Skin epidermis (tissue), 12 donors: Measurements from ENCODE around the gene RBM26.
"Not testable (repeated sequence)": the region's sequence is repeated elsewhere in the genome, so short reads cannot be mapped to it uniquely, and the experiment has no call there.

ENCODE experiments used
- H3K27ac ChIP-seq, 21 experiments: fragments of 200-600 bp; sonication (generic) in 11 of 21; one replicate each; pipeline ENCODE4 v1.5.0; 2020; ENCODE audit warnings: mild to moderate bottlenecking in 3 of 21, inconsistent platforms in 2 of 21, moderate library complexity in 2 of 21
- H3K4me3 ChIP-seq, 7 experiments: fragments of 200-600 bp; sonication (generic) in 2 of 7; one replicate each; pipeline ENCODE4 v1.5.0; 2020; ENCODE audit warnings: inconsistent platforms in 2 of 7, mild to moderate bottlenecking in 2 of 7, moderate library complexity in 1 of 7

The RBM26 gene

DNA sequence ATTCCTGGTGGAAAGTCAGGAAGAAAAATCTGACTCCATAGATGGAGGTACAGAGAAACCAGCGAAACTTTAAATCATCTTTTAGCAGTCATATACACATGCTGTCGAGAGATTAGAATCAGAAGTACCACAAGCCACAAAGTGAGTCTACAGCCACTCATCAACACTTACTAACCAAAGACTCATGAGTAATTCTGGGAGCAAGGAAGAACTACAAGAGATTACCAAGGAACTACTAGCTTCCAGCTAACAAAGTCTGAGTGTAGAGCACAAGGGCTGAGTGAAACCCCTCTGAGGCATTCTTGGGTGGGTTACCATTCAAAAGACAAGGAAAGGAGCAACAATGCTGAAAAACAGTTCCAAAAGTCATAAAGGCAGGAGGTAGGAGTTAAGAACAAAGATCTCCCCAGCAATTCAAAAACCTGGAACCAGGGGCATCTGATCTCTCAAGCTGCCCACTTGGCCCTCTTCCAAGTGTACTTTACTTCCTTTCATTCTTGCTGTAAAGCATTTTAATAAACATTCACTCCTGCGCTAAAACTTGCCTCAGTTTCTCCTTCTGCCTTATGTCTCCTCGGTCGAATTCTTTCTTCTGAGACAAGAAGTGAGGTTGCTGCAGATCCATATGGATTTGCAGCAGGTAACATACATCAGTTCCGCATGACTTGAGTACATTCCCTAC lies 13.0 kb downstream of the RBM26 start:
- Histone ChIP-seq H3K4me3 (no peak overlapping the region), H3K27ac (peak overlapping the region in 1 of 21 experiments; percentile 21)

DNA sequence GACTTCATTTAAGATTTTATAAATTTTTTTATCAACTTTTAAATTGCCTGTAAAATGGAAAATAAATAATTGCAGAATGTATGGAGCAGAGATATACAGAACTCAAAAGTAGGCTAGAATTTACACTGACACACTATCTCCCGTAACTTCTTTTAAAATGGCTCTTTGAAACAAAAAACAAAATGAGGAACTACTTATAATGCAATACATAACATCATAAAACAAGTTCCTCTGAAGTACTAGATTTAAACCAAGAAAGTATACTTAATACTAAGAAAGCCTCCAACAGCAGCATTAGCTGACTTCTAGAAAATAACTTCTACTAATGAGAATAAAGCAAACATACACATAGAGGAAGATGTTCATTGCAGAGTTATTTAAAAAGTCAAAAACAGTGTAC lies 17.0 kb downstream of the RBM26 start:
- no peak overlapping the region for H3K4me3 ChIP-seq
- no peak overlapping the region for H3K27ac ChIP-seq

DNA sequence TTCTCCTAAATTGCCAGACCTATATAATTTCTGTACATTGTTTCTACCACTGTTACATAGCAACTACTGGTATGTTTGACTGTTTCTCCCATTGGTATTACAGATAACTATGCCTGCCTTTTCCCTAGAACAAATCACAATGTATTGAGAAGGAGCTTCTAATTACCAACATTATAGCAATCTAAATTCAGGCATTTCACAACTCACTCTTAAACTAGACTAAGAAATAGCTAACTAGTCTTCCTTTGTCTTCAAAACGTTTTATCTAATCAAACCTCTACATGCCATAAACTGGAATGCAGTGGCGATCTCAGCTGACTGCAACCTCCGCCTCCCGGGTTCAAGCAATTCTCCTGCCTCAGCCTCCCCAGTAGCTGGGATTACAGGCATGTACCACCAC lies 18.2 kb downstream of the RBM26 start:
- Histone ChIP-seq H3K27ac (no peak overlapping the region), H3K4me3 (no peak overlapping the region)

DNA sequence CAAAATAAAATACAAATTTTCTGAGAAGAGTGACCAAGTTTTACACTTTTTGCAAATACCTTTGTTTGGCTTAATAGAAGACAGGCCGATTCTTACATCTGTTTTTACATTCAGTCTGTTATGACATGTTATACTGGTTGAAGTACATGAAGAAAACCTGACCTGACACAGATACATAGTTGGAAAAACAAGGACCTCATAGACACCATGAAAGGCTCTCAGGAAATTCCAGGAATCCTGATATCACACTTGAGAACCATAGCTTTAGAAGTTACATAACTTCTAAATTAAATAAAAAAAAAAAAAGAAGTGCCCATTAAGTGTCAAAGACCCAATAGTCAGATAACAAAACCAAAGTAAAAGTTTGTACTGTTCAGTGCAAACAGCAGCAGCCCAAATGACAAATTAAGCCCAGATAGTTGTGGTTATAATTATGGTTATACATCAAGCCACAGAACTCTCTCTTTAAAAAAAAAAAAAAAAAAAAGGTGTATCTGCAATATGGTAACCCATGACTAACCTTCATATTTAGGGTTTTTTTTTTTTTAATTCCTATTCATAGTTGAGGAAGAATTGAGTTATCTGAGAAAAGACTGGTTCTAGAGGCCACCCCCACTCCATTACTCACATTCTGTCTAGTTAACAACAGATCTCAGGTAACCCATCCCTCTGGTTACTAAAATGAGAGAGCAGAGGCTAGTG lies 19.8 kb downstream of the RBM26 start:
- Histone ChIP-seq H3K27ac (no peak overlapping the region), H3K4me3 (no peak overlapping the region)

DNA sequence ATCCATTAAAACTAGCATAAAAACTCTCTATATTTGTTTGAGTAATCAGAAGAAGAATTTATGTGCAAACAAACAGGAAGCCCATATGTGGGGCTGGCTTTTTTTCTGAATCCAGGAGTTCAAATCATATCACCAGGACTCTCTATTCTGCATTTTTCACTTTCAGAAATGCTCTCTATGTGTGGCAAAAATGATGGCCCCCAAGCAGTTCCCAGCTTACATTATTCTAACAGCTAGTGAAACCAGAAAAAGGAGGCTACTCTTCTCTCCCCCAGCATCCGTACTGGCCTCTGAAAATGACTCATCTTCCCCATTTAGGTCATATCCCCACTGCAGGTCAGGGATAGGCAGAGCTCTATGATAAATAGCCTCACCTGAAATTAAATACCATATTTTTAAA lies 20.4 kb downstream of the RBM26 start:
- no peak overlapping the region for H3K4me3 ChIP-seq
- H3K27ac ChIP-seq = no peak overlapping the region

DNA sequence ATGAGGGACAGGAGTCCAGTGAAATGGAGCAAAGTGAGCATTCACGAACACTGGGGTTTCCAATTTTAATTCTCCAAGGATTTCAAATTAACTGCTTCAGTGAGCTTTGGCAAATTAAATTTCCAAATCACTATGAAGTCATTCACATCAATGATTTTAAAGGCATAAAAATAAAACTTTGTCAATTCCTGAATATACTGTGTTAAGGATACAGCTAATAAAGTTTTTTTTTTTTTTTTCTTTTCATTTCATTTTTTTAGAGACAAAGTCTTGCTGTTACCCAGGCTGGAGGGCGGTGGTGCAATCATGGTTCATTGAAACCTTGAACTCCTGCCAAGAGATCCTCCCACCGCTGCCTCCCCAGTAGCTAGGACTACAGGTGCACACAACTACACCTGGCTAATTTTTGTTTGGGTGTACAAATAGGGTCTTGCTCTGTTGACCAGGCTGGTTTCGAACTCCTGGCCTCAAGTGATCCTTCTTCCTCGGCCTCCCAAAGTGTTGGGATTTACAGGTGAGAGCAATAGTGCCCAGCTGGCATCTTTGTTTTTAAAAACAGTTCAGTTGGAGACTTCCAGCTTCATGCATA lies 21.9 kb downstream of the RBM26 start:
- no peak overlapping the region for H3K27ac ChIP-seq
- no peak overlapping the region for H3K4me3 ChIP-seq

DNA sequence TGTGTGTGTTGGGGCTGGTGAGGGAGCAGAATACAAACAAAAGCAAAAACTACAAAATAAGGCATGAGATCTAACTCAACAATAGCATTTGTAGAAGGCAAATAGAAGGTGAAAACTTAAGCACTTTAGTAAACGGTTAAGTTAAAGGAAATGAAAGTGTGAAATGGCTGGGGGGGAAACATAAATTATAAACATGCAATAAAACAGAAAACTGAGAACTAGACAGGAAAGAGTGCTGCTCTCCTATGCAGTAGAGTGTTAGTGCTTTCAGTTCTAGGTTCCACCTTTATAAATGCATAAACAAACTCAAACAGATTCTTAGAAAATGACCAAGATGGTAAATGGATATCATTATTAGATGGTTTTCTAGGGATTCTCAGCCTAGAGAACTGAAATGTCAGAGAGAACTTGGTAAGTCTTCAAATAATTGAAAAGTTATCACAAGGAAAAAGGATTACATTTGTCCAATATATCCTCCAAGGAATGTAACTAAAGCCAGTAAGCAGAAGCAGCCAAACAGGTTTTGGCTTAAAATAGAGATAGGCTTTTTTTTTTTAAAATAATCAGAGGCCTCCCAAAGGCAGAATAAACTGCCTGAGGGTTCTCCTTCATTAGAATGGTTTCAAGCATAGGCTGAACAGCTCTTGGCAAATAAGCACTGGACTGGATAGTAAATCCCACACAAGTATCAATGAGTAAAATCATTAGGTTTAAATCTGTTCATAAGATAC lies 23.3 kb downstream of the RBM26 start:
- Histone ChIP-seq H3K4me3 (no peak overlapping the region), H3K27ac (no peak overlapping the region)

DNA sequence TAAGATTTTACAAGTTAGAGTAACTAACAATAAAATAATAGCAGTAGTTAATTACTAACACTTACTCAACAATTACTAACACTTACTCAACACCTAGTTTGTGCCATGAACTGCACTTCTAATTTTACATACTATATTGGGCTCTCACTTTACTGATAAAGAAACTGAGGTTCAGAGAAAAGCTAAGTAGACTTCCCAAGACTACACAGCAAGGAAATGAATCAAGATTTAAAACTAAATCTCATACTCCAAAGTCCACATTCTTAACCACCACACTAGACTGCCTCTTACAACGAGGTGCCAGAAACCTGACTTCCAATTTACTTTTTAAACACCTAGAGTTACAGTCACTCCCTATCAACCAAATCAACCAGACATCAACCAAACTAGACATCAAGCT lies 25.1 kb downstream of the RBM26 start:
- H3K4me3 ChIP-seq = no peak overlapping the region
- H3K27ac ChIP-seq = no peak overlapping the region

DNA sequence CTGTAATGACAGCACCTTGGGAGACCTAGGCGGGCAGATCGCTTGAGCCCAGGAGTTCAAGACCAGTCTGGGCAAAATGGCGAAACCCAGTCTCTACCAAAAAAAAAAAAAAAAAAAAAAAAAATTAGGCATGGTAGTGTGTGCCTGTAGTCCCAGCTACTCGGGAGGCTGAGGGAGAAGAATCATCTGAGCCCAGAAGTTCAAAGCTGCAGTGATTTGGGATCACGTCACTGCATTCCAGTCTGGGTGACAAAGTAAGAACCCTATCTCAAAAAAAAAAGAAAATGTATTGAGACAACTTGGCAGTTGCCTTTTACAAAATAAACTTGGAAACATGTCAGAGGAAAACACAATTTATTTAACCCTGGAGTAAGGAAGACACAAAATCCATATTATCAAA lies 26.8 kb downstream of the RBM26 start:
- Histone ChIP-seq H3K4me3 (no peak overlapping the region), H3K27ac (no peak overlapping the region)

DNA sequence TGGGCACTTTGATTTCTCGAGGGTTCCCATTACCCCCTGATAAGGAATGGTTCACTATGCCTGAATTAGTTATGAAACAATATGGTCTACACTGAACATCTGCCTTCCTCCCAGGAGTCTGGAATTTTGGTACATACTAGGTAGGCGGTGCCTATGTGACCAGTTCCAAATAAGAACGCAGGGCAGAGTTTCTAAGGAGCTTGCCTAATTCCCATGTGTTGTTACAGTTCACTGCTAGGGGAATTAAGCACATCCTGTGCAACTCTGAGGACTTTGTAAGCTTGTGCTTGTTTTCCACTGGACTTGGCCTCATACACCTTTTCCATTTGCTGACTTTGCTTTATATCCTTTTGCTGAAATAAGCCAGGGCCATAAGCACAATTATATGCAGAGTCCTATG lies 29.2 kb downstream of the RBM26 start:
- Histone ChIP-seq H3K4me3 (no peak overlapping the region), H3K27ac (no peak overlapping the region)

DNA sequence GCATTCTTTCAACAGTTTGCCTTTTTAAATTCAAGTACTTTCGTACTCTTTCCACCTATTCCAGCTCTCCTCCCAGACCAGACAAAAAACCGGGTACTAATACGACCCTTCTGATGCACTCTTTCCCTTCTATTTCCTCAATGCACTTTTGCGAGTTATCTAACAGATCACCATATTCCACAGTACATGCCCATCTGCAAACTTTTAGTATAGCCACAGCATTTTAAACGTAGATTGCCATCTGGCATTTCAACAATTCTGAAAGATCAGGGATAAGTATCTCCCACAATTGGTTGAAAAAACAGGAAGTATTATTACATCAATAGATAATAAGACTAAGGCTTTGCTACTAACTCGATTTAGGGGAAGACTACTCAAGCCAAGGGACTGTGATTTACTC lies 31.5 kb downstream of the RBM26 start:
- no peak overlapping the region for H3K4me3 ChIP-seq
- H3K27ac ChIP-seq = no peak overlapping the region

DNA sequence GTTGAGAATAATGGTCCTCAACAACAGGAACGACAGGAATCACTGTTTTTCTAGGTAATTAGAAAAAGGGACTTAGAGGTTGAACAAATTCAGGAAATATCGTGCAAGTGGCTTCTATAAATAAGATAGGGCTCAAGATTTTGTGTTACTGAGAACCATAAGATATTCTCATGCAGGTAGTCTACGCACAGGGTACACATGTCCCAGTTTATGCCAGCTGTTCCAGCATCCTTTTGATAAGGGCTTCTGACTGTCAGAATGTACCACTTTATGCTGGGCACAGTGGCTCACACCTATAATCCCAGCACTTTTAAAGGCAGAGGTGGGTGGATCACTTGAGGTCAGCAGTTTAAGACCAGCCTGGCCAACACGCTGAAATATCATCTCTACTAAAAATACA lies 32.1 kb downstream of the RBM26 start:
- Histone ChIP-seq H3K4me3 (no peak overlapping the region), H3K27ac (no peak overlapping the region)

DNA sequence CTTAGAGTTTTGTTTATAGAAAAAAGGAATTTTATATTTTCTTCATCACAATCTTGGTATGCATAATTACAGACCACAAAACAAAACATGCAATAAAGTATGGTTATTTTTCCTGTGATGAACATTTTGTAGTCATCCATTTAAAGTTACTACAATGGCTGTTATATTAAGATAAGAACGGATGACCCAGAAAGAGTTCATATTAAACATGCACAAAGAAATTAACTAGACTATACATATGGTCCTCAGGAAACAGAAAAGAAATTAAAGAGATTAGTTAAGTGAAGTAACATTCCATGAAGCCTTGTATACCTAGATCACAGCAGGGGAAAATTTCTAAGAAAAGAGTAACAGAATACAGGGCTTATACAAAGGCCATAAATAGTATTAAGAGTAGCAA lies 36.8 kb downstream of the RBM26 start:
- no peak overlapping the region for H3K27ac ChIP-seq
- H3K4me3 ChIP-seq = no peak overlapping the region

DNA sequence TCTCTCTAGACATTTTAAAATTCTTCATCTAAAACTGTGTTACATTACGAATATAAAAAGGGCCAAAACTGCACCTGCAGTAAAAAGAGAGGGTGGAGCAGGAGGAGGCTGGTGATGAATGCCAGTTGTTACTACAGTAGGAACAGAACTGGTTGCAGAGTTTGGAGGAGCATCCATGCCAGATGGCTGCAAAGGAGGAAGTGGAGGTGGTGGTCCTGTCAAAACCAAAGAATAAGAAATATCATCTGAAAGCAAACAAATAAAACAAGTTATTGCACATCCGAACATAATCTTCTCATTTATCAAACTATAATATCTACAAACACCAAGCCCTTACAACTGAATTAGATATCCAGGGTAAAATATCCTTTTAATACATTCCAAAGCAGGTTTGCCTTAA lies 40.1 kb downstream of the RBM26 start:
- Histone ChIP-seq H3K27ac (no peak overlapping the region), H3K4me3 (no peak overlapping the region)

DNA sequence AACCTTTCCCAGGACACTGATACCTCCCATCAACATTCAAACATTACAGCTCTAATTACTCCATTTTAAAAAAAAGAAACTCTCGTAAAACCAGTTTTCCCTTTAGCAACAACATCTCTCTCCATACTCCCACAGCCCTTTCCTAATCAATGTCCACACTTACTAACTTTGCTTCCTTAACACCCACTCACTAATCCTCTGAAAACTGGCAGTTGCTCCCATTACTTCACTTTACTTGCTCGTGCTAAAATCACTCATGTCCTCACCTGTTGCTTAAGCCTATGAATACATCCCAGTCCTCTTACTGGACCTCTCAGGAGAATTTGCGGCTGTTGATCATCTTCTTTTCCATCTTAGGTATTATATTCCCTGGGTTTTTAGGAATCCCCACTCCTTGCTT lies 44.8 kb downstream of the RBM26 start:
- H3K27ac ChIP-seq = no peak overlapping the region
- no peak overlapping the region for H3K4me3 ChIP-seq

DNA sequence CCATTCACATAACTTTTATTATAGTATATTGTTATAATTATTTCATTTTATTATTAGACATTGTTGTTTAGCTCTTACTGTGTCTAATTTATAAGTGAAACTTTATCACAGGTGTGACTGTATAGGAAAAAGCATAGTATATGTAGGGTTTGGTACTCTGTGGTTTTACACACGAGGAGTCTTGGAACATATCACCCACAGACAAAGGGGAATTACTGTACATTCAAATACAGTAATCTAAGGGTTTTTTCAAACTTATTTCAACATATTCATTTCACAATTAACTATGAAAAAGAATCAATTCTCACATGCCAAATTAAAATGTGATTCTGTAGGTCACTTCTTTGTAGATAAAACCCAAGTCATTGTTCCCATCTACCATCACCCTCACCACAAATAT lies 46.0 kb downstream of the RBM26 start:
- Histone ChIP-seq H3K4me3 (no peak overlapping the region), H3K27ac (no peak overlapping the region)

DNA sequence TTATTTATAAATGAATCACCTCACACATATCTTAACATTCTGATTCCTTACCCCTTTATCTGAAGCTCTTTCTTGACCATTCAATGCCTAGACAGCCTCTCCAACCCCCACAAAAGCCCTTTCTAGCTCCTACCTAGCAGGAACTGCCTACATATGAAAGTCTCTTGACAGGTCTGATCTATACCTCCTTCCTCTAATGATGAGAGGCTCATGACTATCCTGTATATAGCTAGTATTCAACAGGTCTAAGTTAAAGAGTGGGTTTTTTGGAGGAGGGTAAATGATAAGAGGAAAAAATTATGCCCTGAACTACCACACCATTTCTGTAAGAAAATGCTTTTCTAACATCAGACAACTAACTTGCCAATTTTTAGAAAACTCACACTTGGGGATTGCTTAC lies 47.0 kb downstream of the RBM26 start:
- Histone ChIP-seq H3K4me3 (no peak overlapping the region), H3K27ac (no peak overlapping the region)

DNA sequence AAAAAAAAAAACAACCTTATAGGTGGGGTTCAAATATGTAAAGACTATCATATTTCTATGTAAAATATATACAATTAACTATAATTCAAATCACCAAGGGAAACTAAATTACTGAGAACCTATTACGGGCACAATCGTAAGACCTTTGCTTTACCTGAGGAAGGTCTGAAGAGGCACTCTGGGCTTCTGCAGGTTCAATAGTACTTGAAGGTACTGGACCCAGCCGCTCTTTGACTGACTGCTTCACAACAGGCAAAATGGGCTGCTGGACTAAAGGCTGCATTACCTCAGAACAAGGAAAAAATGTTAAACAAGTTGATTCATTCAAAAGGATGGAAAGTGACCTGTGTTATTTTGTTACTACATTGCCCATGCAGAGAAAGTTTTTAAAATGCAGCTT lies 51.8 kb downstream of the RBM26 start:
- H3K27ac ChIP-seq = no peak overlapping the region
- H3K4me3 ChIP-seq = no peak overlapping the region

DNA sequence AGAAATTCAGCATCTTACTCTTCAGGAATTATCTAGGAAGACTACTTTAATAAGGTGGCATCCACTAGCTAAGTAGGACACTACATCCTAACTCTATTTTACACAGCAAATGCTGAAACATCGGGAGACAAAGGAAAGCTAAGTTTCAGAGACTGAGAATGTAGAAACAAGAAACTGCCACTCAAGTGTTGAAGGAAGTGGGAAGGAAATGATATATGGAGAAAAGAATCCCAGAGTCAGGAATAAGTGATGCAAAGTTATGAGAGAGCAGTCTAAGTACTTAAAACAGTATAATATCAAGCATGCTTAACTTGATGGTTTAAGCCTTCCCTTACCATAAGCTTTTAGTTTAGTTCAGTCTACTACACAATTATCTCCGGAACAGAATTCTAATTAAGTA lies 52.4 kb downstream of the RBM26 start:
- Histone ChIP-seq H3K4me3 (no peak overlapping the region), H3K27ac (no peak overlapping the region)

DNA sequence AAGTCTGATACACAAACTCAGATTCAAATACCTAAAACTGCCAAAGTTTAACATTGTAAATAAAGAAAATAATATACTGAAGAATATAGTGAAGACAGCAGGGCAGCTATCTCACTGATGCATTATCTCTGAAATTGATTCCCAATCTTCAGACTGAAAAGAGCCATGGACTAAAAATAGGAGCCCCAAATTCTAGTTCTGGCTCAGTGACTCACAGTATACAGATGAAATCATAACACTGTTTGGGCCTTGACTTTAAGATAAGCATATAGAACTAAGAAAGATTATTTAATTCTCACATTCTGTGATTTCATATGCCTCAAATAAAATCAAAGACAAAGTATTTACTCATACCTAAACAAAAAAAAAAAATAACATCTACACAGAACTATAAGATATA lies 53.9 kb downstream of the RBM26 start:
- Histone ChIP-seq H3K4me3 (no peak overlapping the region), H3K27ac (no peak overlapping the region)

DNA sequence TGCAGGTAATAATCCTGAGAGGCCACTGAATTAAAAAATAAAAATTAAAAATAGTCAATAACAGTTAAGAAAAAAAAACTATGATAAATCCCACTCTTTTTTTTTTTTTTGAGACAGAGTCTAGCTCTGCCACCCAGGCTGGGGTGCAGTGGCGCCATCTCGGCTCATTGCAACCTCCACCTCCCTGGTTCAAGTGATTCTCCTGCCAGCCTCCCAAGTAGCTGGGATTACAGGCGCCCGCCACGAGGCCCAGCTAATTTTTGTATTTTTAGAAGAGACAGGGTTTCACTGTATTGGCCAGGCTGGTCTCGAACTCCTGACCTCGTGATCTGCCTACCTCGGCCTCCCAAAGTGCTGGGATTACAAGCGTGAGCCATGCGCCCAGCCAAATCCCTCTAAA lies 56.4 kb downstream of the RBM26 start:
- H3K4me3 ChIP-seq, H3K27ac ChIP-seq: not testable (repeated sequence)
